K562 (cell line): ENCODE measurements around the gene BCKDHB. TPM values are rescaled to one million over a fixed set of nuclear protein-coding genes. Genes with fewer than 3 reads are reported as not detected.

Source experiments
- ATAC-seq: fragments of 200-7000 bp; cut with Tn5 transposase; 3 replicates; pipeline ENCODE4 v1.9.1; 2020; ENCODE audit warnings: moderate library complexity
- BruUV-seq: library from RNA; stranded (reverse); fragments of 400-500 nt; replicated peaks from 2 replicates; lab custom pipeline; 2021; lab: Mats Ljungman, UMichigan
- CTCF ChIA-PET: fragments of 300-600 bp; formaldehyde crosslinking; extraction: SDS; loops from one replicate; lab custom pipeline; 2021; ENCODE audit warnings: low intra/inter-chr PET ratio; lab: Yijun Ruan, JAX
- POLR2A ChIA-PET: fragments of 300-600, 350-650 bp; sonication (Branson Sonifier 250); formaldehyde crosslinking; extraction: SDS; loops from one replicate; lab custom pipeline; 2021; ENCODE audit warnings: antibody characterized with exemption, inconsistent platforms; lab: Yijun Ruan, JAX
- DNase-seq, 4 experiments: peaks; one replicate each; pipeline versions ENCODE4 v3.0.0 to v3.0.0-alpha.2; 2011 to 2018; ENCODE audit warnings: low spot score in 3 of 4, mixed read lengths in 3 of 4; ENCODE audit errors: extremely low read depth in 1 of 4
- FAIRE-seq: peaks from 2 replicates; lab custom pipeline; 2011; peaks lifted over from hg19 to GRCh38; lab: Jason Lieb, UNC
- H2AFZ ChIP-seq: 2 replicates; pipeline ENCODE4 v1.6.0; 2011; ENCODE audit warnings: low read depth, low read length, control low read depth, inconsistent platforms
- H3K27ac ChIP-seq: fragments of 200-600 bp; 3 replicates; pipeline ENCODE4 v1.8.0; 2011; ENCODE audit warnings: low read depth, mild to moderate bottlenecking, control low read depth, inconsistent platforms, low read length, moderate library complexity, mixed read lengths; ENCODE audit errors: extremely low read depth
- H3K27me3 ChIP-seq, 2 experiments: fragments of 300-600 bp in 1 of 2; 2 replicates in 1 of 2; 3 replicates in 1 of 2; pipeline versions ENCODE4 v1.6.0 to v1.8.0; 2011; ENCODE audit warnings: inconsistent platforms in 2 of 2, low read length in 2 of 2, mild to moderate bottlenecking in 1 of 2, mixed read lengths in 1 of 2, moderate library complexity in 1 of 2; ENCODE audit not compliant: control insufficient read depth in 2 of 2, insufficient read depth in 2 of 2
- H3K36me3 ChIP-seq: fragments of 300-600 bp; 3 replicates; pipeline ENCODE4 v1.8.0; 2011; ENCODE audit warnings: mild to moderate bottlenecking, low read length, inconsistent platforms; ENCODE audit not compliant: control insufficient read depth, insufficient read depth
- H3K4me1 ChIP-seq, 2 experiments: fragments of 200-600 bp in 1 of 2; replicated peaks in 1 of 2; 2 replicates in 1 of 2; 3 replicates in 1 of 2; pipeline versions ENCODE4 v1.5.1 to v1.8.0; 2011; ENCODE audit warnings: inconsistent platforms in 2 of 2, low read length in 2 of 2, mild to moderate bottlenecking in 1 of 2, mixed read lengths in 1 of 2, moderate library complexity in 1 of 2; ENCODE audit not compliant: control insufficient read depth in 2 of 2, insufficient read depth in 2 of 2
- H3K4me2 ChIP-seq: 2 replicates; pipeline ENCODE4 v1.6.1; 2011; ENCODE audit warnings: low read length, control low read depth, inconsistent platforms, mixed read lengths; ENCODE audit not compliant: insufficient read depth
- H3K4me3 ChIP-seq: fragments of 200-600 bp; sonication (generic), shearing (Covaris generic); 2 replicates; pipeline ENCODE4 v1.5.1; 2016; ENCODE audit warnings: control low read depth, inconsistent platforms
- H3K79me2 ChIP-seq: fragments of 200-600 bp; 3 replicates; pipeline ENCODE4 v1.8.0; 2011; ENCODE audit warnings: low read length, inconsistent platforms; ENCODE audit not compliant: control insufficient read depth, insufficient read depth
- H3K9ac ChIP-seq, 2 experiments: 2 replicates each; pipeline versions ENCODE4 v1.6.0 to v1.6.1; 2011; ENCODE audit warnings: low read depth in 2 of 2, low read length in 2 of 2, control low read depth in 1 of 2, inconsistent platforms in 1 of 2, mild to moderate bottlenecking in 1 of 2, mixed read lengths in 1 of 2; ENCODE audit not compliant: insufficient read depth in 1 of 2
- H3K9me1 ChIP-seq: one replicate; pipeline ENCODE4 v1.6.0; 2011; ENCODE audit warnings: inconsistent platforms, mild to moderate bottlenecking, low read length, moderate library complexity; ENCODE audit not compliant: control insufficient read depth, insufficient read depth
- H3K9me3 ChIP-seq: replicated peaks from 2 replicates; pipeline ENCODE4 v1.5.1; 2011; ENCODE audit warnings: low read depth, low read length, inconsistent platforms; ENCODE audit not compliant: control insufficient read depth, insufficient read depth
- H4K20me1 ChIP-seq: replicated peaks from 2 replicates; pipeline ENCODE4 v1.6.1; 2011; ENCODE audit warnings: low read length, inconsistent platforms, mixed read lengths; ENCODE audit not compliant: control insufficient read depth, insufficient read depth
- CBX1 ChIP-seq: sonication (generic); IDR thresholded peaks from 2 replicates; pipeline ENCODE4 v1.6.1; 2016; ENCODE audit warnings: antibody characterized with exemption, low read depth, mild to moderate bottlenecking
- E2F3 ChIP-seq: fragments of 250-450 bp; sonication (Bioruptor Pico); IDR thresholded peaks from 2 replicates; pipeline ENCODE4 v1.4.0; 2020; ENCODE audit warnings: mild to moderate bottlenecking
- GTF2F1 ChIP-seq: IDR thresholded peaks from 2 replicates; pipeline ENCODE4 v1.6.1; 2011; ENCODE audit warnings: low read depth, low read length, improper control_type of control experiment
- MAZ ChIP-seq, 2 experiments: fragments of 450-650 bp in 1 of 2; sonication (generic) in 1 of 2; formaldehyde crosslinking; IDR thresholded peaks in 1 of 2; conservative IDR thresholded peaks in 1 of 2; 2 replicates each; pipeline versions ENCODE4 v1.4.0 to v1.5.0; 2020; ENCODE audit warnings: mild to moderate bottlenecking in 1 of 2, missing genetic modification reagents in 1 of 2
- MCM5 ChIP-seq: fragments of 450-650 bp; IDR thresholded peaks from 2 replicates; pipeline ENCODE4 v1.6.1; 2016; ENCODE audit warnings: low read depth
- NBN ChIP-seq: fragments of 450-650 bp; IDR thresholded peaks from 2 replicates; pipeline ENCODE4 v1.6.1; 2016; ENCODE audit warnings: low read depth, mild to moderate bottlenecking
- NR1H2 ChIP-seq: sonication (generic); formaldehyde crosslinking; IDR thresholded peaks from 2 replicates; pipeline ENCODE4 v1.4.0; 2020; ENCODE audit warnings: mild to moderate bottlenecking, missing genetic modification reagents
- POLR2H ChIP-seq: IDR thresholded peaks from 2 replicates; pipeline ENCODE4 v1.6.1; 2016; ENCODE audit warnings: missing genetic modification characterization, low read depth, mild to moderate bottlenecking, control low read depth, missing compliant biosample characterization, moderate library complexity
- RBM15 ChIP-seq: fragments of 200-400 bp; formaldehyde crosslinking; IDR thresholded peaks from 2 replicates; pipeline ENCODE4 v1.6.1; 2018; ENCODE audit warnings: mild to moderate bottlenecking, low read length, moderate library complexity; ENCODE audit not compliant: insufficient read depth
- SMAD2 ChIP-seq: fragments of 150-350 bp; IDR thresholded peaks from 2 replicates; pipeline ENCODE4 v1.6.1; 2014; ENCODE audit warnings: low read depth, mild to moderate bottlenecking, low read length
- SREBF2 ChIP-seq: sonication (generic); formaldehyde crosslinking; IDR thresholded peaks from 2 replicates; pipeline ENCODE4 v1.4.0; 2020; ENCODE audit warnings: mild to moderate bottlenecking, missing genetic modification reagents
- TAF9B ChIP-seq: fragments of 450-650 bp; IDR thresholded peaks from 2 replicates; pipeline ENCODE4 v1.6.1; 2018; ENCODE audit warnings: mild to moderate bottlenecking; ENCODE audit not compliant: partially characterized antibody
- TEAD1 ChIP-seq, 2 experiments: fragments of 450-650 bp in 1 of 2; sonication (generic) in 1 of 2; formaldehyde crosslinking; IDR thresholded peaks; 2 replicates each; pipeline versions ENCODE4 v1.4.0 to v1.8.0; 2020 to 2022; ENCODE audit warnings: mild to moderate bottlenecking in 2 of 2, missing genetic modification reagents in 1 of 2
- ZNF274 ChIP-seq: IDR thresholded peaks from 2 replicates; pipeline ENCODE4 v1.6.1; 2011; ENCODE audit warnings: low read depth, mild to moderate bottlenecking, low read length, moderate library complexity, borderline replicate concordance
- ZNF311 ChIP-seq: fragments of 250-450 bp; sonication (Bioruptor Pico); IDR thresholded peaks from 2 replicates; pipeline ENCODE4 v1.4.0; 2020; ENCODE audit warnings: mild to moderate bottlenecking, moderate library complexity
- ZNF444 ChIP-seq: fragments of 250-450 bp; sonication (Bioruptor Pico); IDR thresholded peaks from 2 replicates; pipeline ENCODE4 v1.4.0; 2020; ENCODE audit warnings: mild to moderate bottlenecking, moderate library complexity
- ZNF561 ChIP-seq: fragments of 450-650 bp; formaldehyde crosslinking; conservative IDR thresholded peaks from 2 replicates; pipeline ENCODE4 v1.4.0; 2020; ENCODE audit warnings: mild to moderate bottlenecking, moderate library complexity
- WGBS: fragments of 100-300 bp; shearing (Covaris generic); methylation state at CpG from one replicate; pipeline ENCODE4 v1.1.6; 2016; ENCODE audit warnings: low coverage, mixed read lengths; ENCODE audit not compliant: insufficient coverage; ENCODE audit errors: missing lambda C conversion rate; 5-methylcytosine and 5-hydroxymethylcytosine counted together
- in situ Hi-C: fragments of 300-500 bp; cut with MboI; formaldehyde crosslinking; loops from 4 replicates; pipeline ENCODE4 v1.15.0; 2018; ENCODE audit warnings: inconsistent platforms, mixed read lengths
- intact Hi-C: fragments of 100-400 bp; cut with micrococcal nuclease; formaldehyde crosslinking; loops from 2 replicates; pipeline ENCODE4 v1.14.2; 2022
- polyA plus RNA-seq, 8 experiments: library from polyadenylated mRNA; depleted of rRNA in 4 of 8; stranded (reverse) in 5 of 8; unstranded in 3 of 8; fragments of >200 nt; fragmentation: Nextera tagmentation in 2 of 8; fragmentation: Illumina TruSeq in 1 of 8; extraction: Ambion mirVana in 2 of 8; extraction: Trizol in 1 of 8; gene quantifications; 2 replicates each; pipeline versions ENCODE4 v1.2.1 to v1.2.3, GENCODE V29; 2011 to 2014; ENCODE audit warnings: inconsistent platforms in 1 of 8, missing spikeins in 1 of 8
- total RNA-seq, 7 experiments: library from RNA; depleted of rRNA in 6 of 7; stranded (reverse); fragments of >200 nt in 6 of 7; fragmentation: Illumina TruSeq in 2 of 7; extraction: Trizol in 2 of 7; gene quantifications; 2 replicates each; pipeline versions ENCODE4 v1.2.1 to v1.2.3, GENCODE V29; 2011 to 2021; ENCODE audit warnings: low replicate concordance in 1 of 7
- TF ChIP-seq, protein P1 (sequence below): fragments of 450-650 bp; IDR thresholded peaks from 2 replicates; pipeline ENCODE4 v1.6.1; 2014; ENCODE audit warnings: low read depth, mild to moderate bottlenecking, moderate library complexity, borderline replicate concordance
- TF ChIP-seq, protein P2 (sequence below): fragments of 450-650 bp; IDR thresholded peaks from 2 replicates; pipeline ENCODE4 v1.6.1; 2017; ENCODE audit warnings: antibody characterized with exemption, mild to moderate bottlenecking

Gene BCKDHB
- total and polyA plus RNA-seq, 9 of the 15 experiments (the other 6 are each of a cell fraction or from before 2014, with no cell fraction given) = 4.1 to 23.7 (median 7.5) TPM

DNA sequence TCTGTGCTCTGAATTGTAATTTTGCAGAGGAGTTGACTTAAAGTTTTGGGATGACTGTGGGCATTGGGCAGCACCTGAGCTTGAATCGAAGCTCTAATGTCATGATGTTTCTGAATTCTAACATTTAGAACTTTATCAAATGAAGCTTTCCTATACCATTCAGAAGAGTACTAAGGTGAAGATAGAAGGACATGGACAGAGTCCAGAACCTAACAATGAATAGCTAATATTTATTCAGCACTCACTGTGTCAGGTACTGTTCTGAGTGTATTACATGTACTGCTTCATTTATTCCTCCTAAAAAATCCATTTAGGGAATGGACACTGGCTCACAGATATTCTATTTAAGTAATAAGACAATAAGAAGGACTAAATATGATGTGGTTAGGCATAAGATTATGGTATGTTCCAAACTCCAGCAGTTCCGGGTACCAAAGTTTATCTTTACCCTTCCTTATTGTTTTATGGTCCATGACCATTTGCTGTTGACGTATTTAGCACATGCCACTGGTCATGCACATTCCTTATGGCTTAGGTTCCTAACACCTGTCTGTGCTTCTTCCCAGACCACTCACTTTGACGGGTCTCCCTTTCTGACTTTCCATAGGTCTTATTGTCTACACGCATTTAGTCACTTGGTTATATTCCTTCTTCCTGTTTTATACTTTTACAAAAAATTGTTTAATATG is 20.3 kb downstream of the BCKDHB start:
- no peak overlapping the region for H3K27ac ChIP-seq
- no peaks in the 10 kb centered on the region for H3K79me2 ChIP-seq
- no TSS peak for BruUV-seq
- H3K27me3 ChIP-seq = no peaks in the 10 kb centered on the region
- FAIRE-seq (no peak), ATAC-seq (no peak), DNase-seq (no peak)
- no peaks in the 10 kb centered on the region for H4K20me1 ChIP-seq
- CTCF ChIA-PET = no interaction called here
- H3K4me2 ChIP-seq = no peak overlapping the region
- H3K9me1 ChIP-seq = no peaks in the 10 kb centered on the region
- in situ Hi-C loops = no loop called here
- WGBS = 55% methylated on average over 5 of the region's 5 CpGs
- POLR2A ChIA-PET = no interaction called here
- peaks cover 0 to 4% of the 10 kb centered on the region in 2 experiments; a peak in 1 of 5 replicates for H3K4me1 ChIP-seq
- no peaks in the 10 kb centered on the region for H3K36me3 ChIP-seq
- H3K4me3 ChIP-seq = no peak overlapping the region
- intact Hi-C loops = no loop called here
- no peaks in the 10 kb centered on the region for H3K9me3 ChIP-seq
- H2AFZ ChIP-seq = no peak overlapping the region
- H3K9ac ChIP-seq = no peak overlapping the region
- no peak for TF ChIP-seq RBM15
- TF ChIP-seq MAZ (CRISPR knock-in tag; conservative IDR thresholded peaks at IDR 0.05 in 1 of 2, IDR thresholded peaks at IDR 0.05 in 1 of 2) = no peak
- TF ChIP-seq E2F3 = no peak
- TF ChIP-seq, protein P1, sequence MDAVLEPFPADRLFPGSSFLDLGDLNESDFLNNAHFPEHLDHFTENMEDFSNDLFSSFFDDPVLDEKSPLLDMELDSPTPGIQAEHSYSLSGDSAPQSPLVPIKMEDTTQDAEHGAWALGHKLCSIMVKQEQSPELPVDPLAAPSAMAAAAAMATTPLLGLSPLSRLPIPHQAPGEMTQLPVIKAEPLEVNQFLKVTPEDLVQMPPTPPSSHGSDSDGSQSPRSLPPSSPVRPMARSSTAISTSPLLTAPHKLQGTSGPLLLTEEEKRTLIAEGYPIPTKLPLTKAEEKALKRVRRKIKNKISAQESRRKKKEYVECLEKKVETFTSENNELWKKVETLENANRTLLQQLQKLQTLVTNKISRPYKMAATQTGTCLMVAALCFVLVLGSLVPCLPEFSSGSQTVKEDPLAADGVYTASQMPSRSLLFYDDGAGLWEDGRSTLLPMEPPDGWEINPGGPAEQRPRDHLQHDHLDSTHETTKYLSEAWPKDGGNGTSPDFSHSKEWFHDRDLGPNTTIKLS = no peak
- no peak for TF ChIP-seq MCM5
- no peak for TF ChIP-seq NR1H2 (CRISPR knock-in tag)
- no peak for TF ChIP-seq TAF9B
- TF ChIP-seq GTF2F1 = no peak
- no peak for TF ChIP-seq SMAD2
- TF ChIP-seq ZNF274 = no peak
- TF ChIP-seq NBN = no peak
- TF ChIP-seq ZNF444 (CRISPR knock-in tag) = no peak
- no peak for TF ChIP-seq CBX1
- TF ChIP-seq SREBF2 (CRISPR knock-in tag) = no peak
- TF ChIP-seq ZNF561 (CRISPR knock-in tag) = no peak
- TF ChIP-seq ZNF311 (CRISPR knock-in tag) = no peak
- no peak for TF ChIP-seq POLR2H
- TF ChIP-seq, protein P2, sequence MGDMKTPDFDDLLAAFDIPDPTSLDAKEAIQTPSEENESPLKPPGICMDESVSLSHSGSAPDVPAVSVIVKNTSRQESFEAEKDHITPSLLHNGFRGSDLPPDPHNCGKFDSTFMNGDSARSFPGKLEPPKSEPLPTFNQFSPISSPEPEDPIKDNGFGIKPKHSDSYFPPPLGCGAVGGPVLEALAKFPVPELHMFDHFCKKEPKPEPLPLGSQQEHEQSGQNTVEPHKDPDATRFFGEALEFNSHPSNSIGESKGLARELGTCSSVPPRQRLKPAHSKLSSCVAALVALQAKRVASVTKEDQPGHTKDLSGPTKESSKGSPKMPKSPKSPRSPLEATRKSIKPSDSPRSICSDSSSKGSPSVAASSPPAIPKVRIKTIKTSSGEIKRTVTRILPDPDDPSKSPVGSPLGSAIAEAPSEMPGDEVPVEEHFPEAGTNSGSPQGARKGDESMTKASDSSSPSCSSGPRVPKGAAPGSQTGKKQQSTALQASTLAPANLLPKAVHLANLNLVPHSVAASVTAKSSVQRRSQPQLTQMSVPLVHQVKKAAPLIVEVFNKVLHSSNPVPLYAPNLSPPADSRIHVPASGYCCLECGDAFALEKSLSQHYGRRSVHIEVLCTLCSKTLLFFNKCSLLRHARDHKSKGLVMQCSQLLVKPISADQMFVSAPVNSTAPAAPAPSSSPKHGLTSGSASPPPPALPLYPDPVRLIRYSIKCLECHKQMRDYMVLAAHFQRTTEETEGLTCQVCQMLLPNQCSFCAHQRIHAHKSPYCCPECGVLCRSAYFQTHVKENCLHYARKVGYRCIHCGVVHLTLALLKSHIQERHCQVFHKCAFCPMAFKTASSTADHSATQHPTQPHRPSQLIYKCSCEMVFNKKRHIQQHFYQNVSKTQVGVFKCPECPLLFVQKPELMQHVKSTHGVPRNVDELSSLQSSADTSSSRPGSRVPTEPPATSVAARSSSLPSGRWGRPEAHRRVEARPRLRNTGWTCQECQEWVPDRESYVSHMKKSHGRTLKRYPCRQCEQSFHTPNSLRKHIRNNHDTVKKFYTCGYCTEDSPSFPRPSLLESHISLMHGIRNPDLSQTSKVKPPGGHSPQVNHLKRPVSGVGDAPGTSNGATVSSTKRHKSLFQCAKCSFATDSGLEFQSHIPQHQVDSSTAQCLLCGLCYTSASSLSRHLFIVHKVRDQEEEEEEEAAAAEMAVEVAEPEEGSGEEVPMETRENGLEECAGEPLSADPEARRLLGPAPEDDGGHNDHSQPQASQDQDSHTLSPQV = no peak
- no peak for TF ChIP-seq TEAD1 (CRISPR knock-in tag; IDR thresholded peaks at IDR 0.05)
